Ishikawa (cell line): ENCODE results near the gene TTLL3.

Source experiments
- CEBPB ChIP-seq: IDR thresholded peaks from 2 replicates; pipeline ENCODE4 v1.6.1; 2012
- CREB1 ChIP-seq: IDR thresholded peaks from 2 replicates; pipeline ENCODE4 v1.6.1; 2012; ENCODE audit warnings: low read depth
- EGR1 ChIP-seq: IDR thresholded peaks from 2 replicates; pipeline ENCODE4 v1.6.1; 2012
- EP300 ChIP-seq: IDR thresholded peaks from 2 replicates; pipeline ENCODE4 v1.6.1; 2012; ENCODE audit warnings: borderline replicate concordance
- FOXM1 ChIP-seq: IDR thresholded peaks from 2 replicates; pipeline ENCODE4 v1.6.1; 2012; ENCODE audit warnings: low read depth, borderline replicate concordance
- NFIC ChIP-seq: IDR thresholded peaks from 2 replicates; pipeline ENCODE4 v1.6.1; 2012
- RAD21 ChIP-seq: IDR thresholded peaks from 2 replicates; pipeline ENCODE4 v1.6.1; 2012; ENCODE audit warnings: low read depth
- TAF1 ChIP-seq: IDR thresholded peaks from 2 replicates; pipeline ENCODE4 v1.6.1; 2012; ENCODE audit warnings: low read depth, mild to moderate bottlenecking
- TCF12 ChIP-seq: IDR thresholded peaks from 2 replicates; pipeline ENCODE4 v1.6.1; 2012; ENCODE audit warnings: low read depth
- TEAD4 ChIP-seq: IDR thresholded peaks from 2 replicates; pipeline ENCODE4 v1.6.1; 2012
- YY1 ChIP-seq: IDR thresholded peaks from 2 replicates; pipeline ENCODE4 v1.6.1; 2012; ENCODE audit warnings: low read depth
- ZBTB7A ChIP-seq: IDR thresholded peaks from 2 replicates; pipeline ENCODE4 v1.6.1; 2012; ENCODE audit warnings: low read depth
- TF ChIP-seq, protein P1 (sequence below): IDR thresholded peaks from 2 replicates; pipeline ENCODE4 v1.6.1; 2012; ENCODE audit warnings: low read depth, mild to moderate bottlenecking
- TF ChIP-seq, protein P2 (sequence below): IDR thresholded peaks from 2 replicates; pipeline ENCODE4 v1.6.1; 2012

DNA sequence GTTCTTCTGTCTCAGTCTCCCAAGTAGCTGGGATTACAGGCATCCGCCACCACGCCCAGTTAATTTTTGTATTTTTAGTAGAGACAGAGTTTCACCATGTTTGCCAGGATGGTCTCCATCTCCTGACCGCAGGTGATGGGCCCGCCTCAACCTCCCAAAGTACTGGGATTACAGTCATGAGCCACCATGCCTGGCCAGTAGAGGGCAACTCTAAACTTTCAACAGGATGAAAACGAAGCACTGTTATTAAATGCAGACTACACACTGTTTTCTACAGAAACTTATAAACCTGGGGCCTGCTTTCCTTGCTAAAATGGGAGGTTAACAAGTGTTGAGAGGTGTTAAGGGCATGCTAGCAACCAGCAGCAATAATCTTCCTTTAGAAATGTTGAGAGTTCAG, 9.5 kb upstream of the TTLL3 start:
- TF ChIP-seq RAD21 = no peak
- no peak for TF ChIP-seq NFIC
- TF ChIP-seq, protein P1, sequence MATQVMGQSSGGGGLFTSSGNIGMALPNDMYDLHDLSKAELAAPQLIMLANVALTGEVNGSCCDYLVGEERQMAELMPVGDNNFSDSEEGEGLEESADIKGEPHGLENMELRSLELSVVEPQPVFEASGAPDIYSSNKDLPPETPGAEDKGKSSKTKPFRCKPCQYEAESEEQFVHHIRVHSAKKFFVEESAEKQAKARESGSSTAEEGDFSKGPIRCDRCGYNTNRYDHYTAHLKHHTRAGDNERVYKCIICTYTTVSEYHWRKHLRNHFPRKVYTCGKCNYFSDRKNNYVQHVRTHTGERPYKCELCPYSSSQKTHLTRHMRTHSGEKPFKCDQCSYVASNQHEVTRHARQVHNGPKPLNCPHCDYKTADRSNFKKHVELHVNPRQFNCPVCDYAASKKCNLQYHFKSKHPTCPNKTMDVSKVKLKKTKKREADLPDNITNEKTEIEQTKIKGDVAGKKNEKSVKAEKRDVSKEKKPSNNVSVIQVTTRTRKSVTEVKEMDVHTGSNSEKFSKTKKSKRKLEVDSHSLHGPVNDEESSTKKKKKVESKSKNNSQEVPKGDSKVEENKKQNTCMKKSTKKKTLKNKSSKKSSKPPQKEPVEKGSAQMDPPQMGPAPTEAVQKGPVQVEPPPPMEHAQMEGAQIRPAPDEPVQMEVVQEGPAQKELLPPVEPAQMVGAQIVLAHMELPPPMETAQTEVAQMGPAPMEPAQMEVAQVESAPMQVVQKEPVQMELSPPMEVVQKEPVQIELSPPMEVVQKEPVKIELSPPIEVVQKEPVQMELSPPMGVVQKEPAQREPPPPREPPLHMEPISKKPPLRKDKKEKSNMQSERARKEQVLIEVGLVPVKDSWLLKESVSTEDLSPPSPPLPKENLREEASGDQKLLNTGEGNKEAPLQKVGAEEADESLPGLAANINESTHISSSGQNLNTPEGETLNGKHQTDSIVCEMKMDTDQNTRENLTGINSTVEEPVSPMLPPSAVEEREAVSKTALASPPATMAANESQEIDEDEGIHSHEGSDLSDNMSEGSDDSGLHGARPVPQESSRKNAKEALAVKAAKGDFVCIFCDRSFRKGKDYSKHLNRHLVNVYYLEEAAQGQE = no peak
- TF ChIP-seq, protein P2, sequence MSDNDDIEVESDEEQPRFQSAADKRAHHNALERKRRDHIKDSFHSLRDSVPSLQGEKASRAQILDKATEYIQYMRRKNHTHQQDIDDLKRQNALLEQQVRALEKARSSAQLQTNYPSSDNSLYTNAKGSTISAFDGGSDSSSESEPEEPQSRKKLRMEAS = no peak
- no peak for TF ChIP-seq FOXM1
- TF ChIP-seq TEAD4 = no peak
- TF ChIP-seq TCF12 = no peak
- no peak for TF ChIP-seq CEBPB
- no peak for TF ChIP-seq CREB1
- TF ChIP-seq YY1 = no peak
- no peak for TF ChIP-seq TAF1
- no peak for TF ChIP-seq EP300
- no peak for TF ChIP-seq EGR1
- TF ChIP-seq ZBTB7A = no peak
